K562 (cell line): ENCODE measurements around the gene LY6G6D. TPM values are rescaled to one million over a fixed set of nuclear protein-coding genes. Genes with fewer than 3 reads are reported as not detected.

Source experiments
- CREB1 ChIP-seq, 2 experiments: sonication (generic) in 1 of 2; formaldehyde crosslinking in 1 of 2; IDR thresholded peaks; 2 replicates each; pipeline versions ENCODE4 v1.6.1 to v1.8.0; 2012 to 2022; ENCODE audit warnings: inconsistent platforms in 1 of 2, mild to moderate bottlenecking in 1 of 2, missing genetic modification reagents in 1 of 2, moderate library complexity in 1 of 2
- CREM ChIP-seq: IDR thresholded peaks from 2 replicates; pipeline ENCODE4 v1.6.1; 2014; ENCODE audit warnings: antibody characterized with exemption, low read depth
- DNMT1 ChIP-seq: fragments of 450-650 bp; IDR thresholded peaks from 2 replicates; pipeline ENCODE4 v1.6.1; 2016; ENCODE audit warnings: antibody characterized with exemption, mild to moderate bottlenecking
- HDAC1 ChIP-seq, 2 experiments: fragments of 450-650 bp; IDR thresholded peaks; 2 replicates each; pipeline ENCODE4 v1.6.1; 2016 to 2017; ENCODE audit warnings: inconsistent platforms in 1 of 2, mild to moderate bottlenecking in 1 of 2, moderate library complexity in 1 of 2
- HNRNPL ChIP-seq: fragments of 200-400 bp; formaldehyde crosslinking; IDR thresholded peaks from 2 replicates; pipeline ENCODE4 v1.6.1; 2017; ENCODE audit warnings: low read depth, mild to moderate bottlenecking, low read length
- MCM3 ChIP-seq: fragments of 450-650 bp; IDR thresholded peaks from 2 replicates; pipeline ENCODE4 v1.6.1; 2016
- MIER1 ChIP-seq: fragments of 450-650 bp; IDR thresholded peaks from 2 replicates; pipeline ENCODE4 v1.6.1; 2016; ENCODE audit warnings: antibody characterized with exemption, mild to moderate bottlenecking, low read depth
- MXI1 ChIP-seq: IDR thresholded peaks from 2 replicates; pipeline ENCODE4 v1.6.1; 2011; ENCODE audit warnings: low read depth, mild to moderate bottlenecking, improper control_type of control experiment, low read length
- MYC ChIP-seq, 2 experiments: fragments of 250-450 bp in 1 of 2; sonication (Bioruptor Pico) in 1 of 2; IDR thresholded peaks; 2 replicates each; pipeline versions ENCODE4 v1.5.1 to v1.6.1; 2012 to 2021; ENCODE audit warnings: low read depth in 2 of 2, borderline replicate concordance in 1 of 2, improper control_type of control experiment in 1 of 2, low read length in 1 of 2, mild to moderate bottlenecking in 1 of 2, moderate library complexity in 1 of 2
- PREB ChIP-seq: sonication (generic); formaldehyde crosslinking; IDR thresholded peaks from 2 replicates; pipeline ENCODE4 v1.8.1; 2023; ENCODE audit warnings: mild to moderate bottlenecking, missing genetic modification reagents
- RFX7 ChIP-seq: fragments of 250-450 bp; sonication (Bioruptor Pico); IDR thresholded peaks from 2 replicates; pipeline ENCODE4 v1.5.1; 2021; ENCODE audit warnings: mild to moderate bottlenecking
- RNF2 ChIP-seq: sonication (generic); IDR thresholded peaks from 2 replicates; pipeline ENCODE4 v1.6.1; 2016
- SAP30 ChIP-seq: fragments of 200-600 bp; sonication (generic); IDR thresholded peaks from 2 replicates; pipeline ENCODE4 v1.6.1; 2012; ENCODE audit warnings: borderline replicate concordance, low read depth, mild to moderate bottlenecking, moderate library complexity, low read length, control low read depth, inconsistent platforms; ENCODE audit not compliant: insufficient read depth, poor library complexity, severe bottlenecking
- SLC30A9 ChIP-seq: fragments of 250-450 bp; sonication (Bioruptor Pico); IDR thresholded peaks from 2 replicates; pipeline ENCODE4 v1.8.0; 2022; ENCODE audit warnings: mild to moderate bottlenecking, moderate library complexity
- SMARCA4 ChIP-seq: fragments of 450-650 bp; IDR thresholded peaks from 2 replicates; pipeline ENCODE4 v1.6.1; 2016
- UBTF ChIP-seq, 2 experiments: IDR thresholded peaks; 2 replicates each; pipeline ENCODE4 v1.6.1; 2012; ENCODE audit warnings: improper control_type of control experiment in 2 of 2, low read depth in 2 of 2, low read length in 2 of 2, borderline replicate concordance in 1 of 2
- ZNF165 ChIP-seq: fragments of 250-450 bp; sonication (Bioruptor Pico); IDR thresholded peaks from 2 replicates; pipeline ENCODE4 v1.4.0; 2020; ENCODE audit warnings: borderline replicate concordance
- ZNF408 ChIP-seq: fragments of 250-450 bp; sonication (Bioruptor Pico); IDR thresholded peaks from 2 replicates; pipeline ENCODE4 v1.4.0; 2020; ENCODE audit warnings: low read depth, mild to moderate bottlenecking, moderate library complexity
- ZNF609 ChIP-seq: sonication (generic); formaldehyde crosslinking; IDR thresholded peaks from 2 replicates; pipeline ENCODE4 v1.8.1; 2023; ENCODE audit warnings: missing genetic modification reagents, mild to moderate bottlenecking, borderline replicate concordance
- ZSCAN32 ChIP-seq: fragments of 450-650 bp; formaldehyde crosslinking; IDR thresholded peaks from 2 replicates; pipeline ENCODE4 v1.4.0; 2020; ENCODE audit warnings: mild to moderate bottlenecking, moderate library complexity
- polyA plus RNA-seq, 8 experiments: library from polyadenylated mRNA; depleted of rRNA in 4 of 8; stranded (reverse) in 5 of 8; unstranded in 3 of 8; fragments of >200 nt; fragmentation: Nextera tagmentation in 2 of 8; fragmentation: Illumina TruSeq in 1 of 8; extraction: Ambion mirVana in 2 of 8; extraction: Trizol in 1 of 8; gene quantifications; 2 replicates each; pipeline versions ENCODE4 v1.2.1 to v1.2.3, GENCODE V29; 2011 to 2014; ENCODE audit warnings: inconsistent platforms in 1 of 8, missing spikeins in 1 of 8
- total RNA-seq, 7 experiments: library from RNA; depleted of rRNA in 6 of 7; stranded (reverse); fragments of >200 nt in 6 of 7; fragmentation: Illumina TruSeq in 2 of 7; extraction: Trizol in 2 of 7; gene quantifications; 2 replicates each; pipeline versions ENCODE4 v1.2.1 to v1.2.3, GENCODE V29; 2011 to 2021; ENCODE audit warnings: low replicate concordance in 1 of 7

LY6G6D gene
- total and polyA plus RNA-seq, 9 of the 15 experiments (the other 6 are each of a cell fraction or from before 2014, with no cell fraction given) = 0.30 to 0.38 TPM; not detected in 7

GRCh38 chr6:31666337-31666965, 48.7 kb upstream of the LY6G6D start (continued):
- TF ChIP-seq PREB (CRISPR knock-in tag) (no peak), SAP30 (peak; percentile 84), HDAC1 (IDR thresholded peaks at IDR 0.05) (peak in 1 of 2 experiments; percentile 77; a peak in 2 of 4 replicates), CREB1 (IDR thresholded peaks at IDR 0.05) (no peak), CREB1 (CRISPR knock-in tag; IDR thresholded peaks at IDR 0.05) (no peak), SMARCA4 (no peak; the same call in 1 of the 2 replicates), CREM (no peak), ZNF408 (CRISPR knock-in tag) (no peak), SLC30A9 (CRISPR knock-in tag) (no peak), ZNF165 (no peak), ZNF609 (CRISPR knock-in tag) (no peak), MIER1 (peak; percentile 35; the same call in 1 of the 2 replicates), HNRNPL (no peak), RFX7 (no peak), DNMT1 (0 out of 2 replicates have a peak, but pooled peaks have one; percentile 43), ZSCAN32 (CRISPR knock-in tag) (no peak), UBTF (IDR thresholded peaks at IDR 0.05; ENCODE audit: borderline replicate concordance in 1 of 2, low read depth in 2 of 2, low read length in 2 of 2) (peak in 1 of 2 experiments; percentile 27; a peak in 2 of 4 replicates), RNF2 (no peak), MCM3 (no peak), MYC (IDR thresholded peaks at IDR 0.05; ENCODE audit: low read depth, low read length) (no peak), MYC (CRISPR knock-in tag; IDR thresholded peaks at IDR 0.05; ENCODE audit: borderline replicate concordance, low read depth) (peak; percentile 83; the same call in 1 of the 2 replicates), MXI1 (0 out of 2 replicates have a peak, but pooled peaks have one; percentile 48)
